Lower leg skin (tissue), 4 donors: Measurements from ENCODE around the gene KCNJ6. TPM values are rescaled to one million over a fixed set of nuclear protein-coding genes. Genes with fewer than 3 reads are reported as not detected.
"Not testable (repeated sequence)": the region's sequence is repeated elsewhere in the genome, so short reads cannot be mapped to it uniquely, and the experiment has no call there.

Experiments
- DNase-seq, 2 donors: peaks; one replicate each; pipeline ENCODE4 v3.0.0-alpha.2; 2019; ENCODE audit warnings: low spot score in 2 of 2
- H3K4me3 ChIP-seq: fragments of 200-600 bp; sonication (generic); 2 replicates; pipeline ENCODE4 v1.5.1; 2017; ENCODE audit warnings: mild to moderate bottlenecking, low read depth; ENCODE audit not compliant: poor library complexity, severe bottlenecking
- POLR2A ChIP-seq, 2 donors: fragments of 450-650 bp; IDR thresholded peaks; one replicate each; pipeline ENCODE4 v1.6.1; 2016 to 2017; ENCODE audit warnings: antibody characterized with exemption in 2 of 2, mild to moderate bottlenecking in 1 of 2, moderate library complexity in 1 of 2
- WGBS, 2 donors: methylation state at CpG; one replicate each; pipeline ENCODE4 v1.1.5; 2018; 5-methylcytosine and 5-hydroxymethylcytosine counted together
- intact Hi-C: fragments of 100-400 bp; cut with DNase I; formaldehyde crosslinking; loops from one replicate; pipeline ENCODE4 v1.15.0; 2023; ENCODE audit warnings: low total_unique reads
- total RNA-seq, 4 donors: library from RNA; depleted of rRNA; stranded (reverse); fragments of >200 nt; gene quantifications; one replicate each; pipeline ENCODE4 v1.1.0, GENCODE V29; 2016
- TF ChIP-seq, protein P1 (sequence below), 3 donors: fragments of 450-650 bp; IDR thresholded peaks; one replicate each; pipeline ENCODE4 v1.5.1; 2016; ENCODE audit warnings: antibody characterized with exemption in 3 of 3, mild to moderate bottlenecking in 3 of 3, moderate library complexity in 2 of 3

KCNJ6 gene
- total RNA-seq, 4 donors from 2014 or later, result 0.04 TPM; not detected in 3

GRCh38 chr21:37647781-37648180, 268.5 kb downstream of the KCNJ6 start:
- intact Hi-C loops, result no loop called here
- 56 to 61% methylated on average over 4 of the region's 4 CpGs for WGBS, 2 donors
- no peak for DNase-seq
- no peak overlapping the region for H3K4me3 ChIP-seq
- TF ChIP-seq, protein P1, sequence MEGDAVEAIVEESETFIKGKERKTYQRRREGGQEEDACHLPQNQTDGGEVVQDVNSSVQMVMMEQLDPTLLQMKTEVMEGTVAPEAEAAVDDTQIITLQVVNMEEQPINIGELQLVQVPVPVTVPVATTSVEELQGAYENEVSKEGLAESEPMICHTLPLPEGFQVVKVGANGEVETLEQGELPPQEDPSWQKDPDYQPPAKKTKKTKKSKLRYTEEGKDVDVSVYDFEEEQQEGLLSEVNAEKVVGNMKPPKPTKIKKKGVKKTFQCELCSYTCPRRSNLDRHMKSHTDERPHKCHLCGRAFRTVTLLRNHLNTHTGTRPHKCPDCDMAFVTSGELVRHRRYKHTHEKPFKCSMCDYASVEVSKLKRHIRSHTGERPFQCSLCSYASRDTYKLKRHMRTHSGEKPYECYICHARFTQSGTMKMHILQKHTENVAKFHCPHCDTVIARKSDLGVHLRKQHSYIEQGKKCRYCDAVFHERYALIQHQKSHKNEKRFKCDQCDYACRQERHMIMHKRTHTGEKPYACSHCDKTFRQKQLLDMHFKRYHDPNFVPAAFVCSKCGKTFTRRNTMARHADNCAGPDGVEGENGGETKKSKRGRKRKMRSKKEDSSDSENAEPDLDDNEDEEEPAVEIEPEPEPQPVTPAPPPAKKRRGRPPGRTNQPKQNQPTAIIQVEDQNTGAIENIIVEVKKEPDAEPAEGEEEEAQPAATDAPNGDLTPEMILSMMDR (IDR thresholded peaks at IDR 0.05), result no peak
- no peak for TF ChIP-seq POLR2A (IDR thresholded peaks at IDR 0.05)

GRCh38 chr21:37646761-37647160, 269.5 kb downstream of the KCNJ6 start:
- H3K4me3 ChIP-seq, intact Hi-C loops, DNase-seq: not testable (repeated sequence)
- WGBS, 2 donors, result 70 to 78% methylated on average over 12 of the region's 12 CpGs

DNA sequence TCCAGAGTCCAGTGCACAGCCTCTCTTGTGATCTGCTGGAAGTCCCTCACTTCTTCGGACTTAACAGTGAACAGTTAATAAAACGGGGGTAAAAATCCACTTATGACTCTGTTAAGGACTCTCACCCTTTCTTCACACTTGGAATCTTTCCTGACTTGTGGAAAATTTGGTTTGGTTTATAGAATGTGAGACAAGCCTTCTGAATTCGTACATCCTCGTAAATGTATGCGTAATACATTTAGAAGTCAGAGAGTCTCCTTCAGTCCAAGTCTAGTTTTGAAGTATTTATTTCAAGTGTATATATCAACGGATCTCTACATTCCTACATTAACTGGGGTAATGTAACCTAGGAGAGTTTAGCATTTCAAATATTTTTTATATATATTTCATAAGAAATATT, 270.4 kb downstream of the KCNJ6 start:
- no peak overlapping the region for H3K4me3 ChIP-seq
- intact Hi-C loops, result no loop called here
- 46 to 47% methylated on average over 6 of the region's 6 CpGs for WGBS, 2 donors
- DNase-seq, result no peak
- TF ChIP-seq POLR2A (IDR thresholded peaks at IDR 0.05), result no peak
- TF ChIP-seq, protein P1 (IDR thresholded peaks at IDR 0.05), result no peak

- 68 to 70% methylated on average over 8 of the region's 8 CpGs for WGBS, 2 donors
- no peak overlapping the region for H3K4me3 ChIP-seq
- no peak for DNase-seq
- intact Hi-C loops, result no loop called here
- TF ChIP-seq, protein P1 (IDR thresholded peaks at IDR 0.05), result no peak
These were observed 271.6 kb downstream of the KCNJ6 start for GRCh38 chr21:37644636-37645035.

DNA sequence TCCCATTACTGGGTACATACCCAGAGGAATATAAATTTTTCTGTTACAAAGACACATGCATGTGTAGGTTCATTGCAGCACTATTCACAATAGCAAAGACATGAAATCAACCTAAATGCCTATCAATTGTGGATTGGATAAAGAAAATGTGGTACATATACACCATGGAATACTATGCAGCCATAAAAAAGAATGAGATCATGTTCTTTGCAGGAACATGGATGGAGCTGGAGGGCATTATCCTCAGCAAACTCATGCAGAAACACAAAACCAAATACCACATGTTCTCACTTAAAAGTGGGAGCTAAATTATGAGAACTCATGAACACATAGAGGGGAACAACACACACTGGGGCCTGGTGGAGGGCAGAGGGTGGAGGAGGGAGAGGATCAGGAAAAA, 272.4 kb downstream of the KCNJ6 start:
- H3K4me3 ChIP-seq, DNase-seq, intact Hi-C loops: not testable (repeated sequence)

DNA sequence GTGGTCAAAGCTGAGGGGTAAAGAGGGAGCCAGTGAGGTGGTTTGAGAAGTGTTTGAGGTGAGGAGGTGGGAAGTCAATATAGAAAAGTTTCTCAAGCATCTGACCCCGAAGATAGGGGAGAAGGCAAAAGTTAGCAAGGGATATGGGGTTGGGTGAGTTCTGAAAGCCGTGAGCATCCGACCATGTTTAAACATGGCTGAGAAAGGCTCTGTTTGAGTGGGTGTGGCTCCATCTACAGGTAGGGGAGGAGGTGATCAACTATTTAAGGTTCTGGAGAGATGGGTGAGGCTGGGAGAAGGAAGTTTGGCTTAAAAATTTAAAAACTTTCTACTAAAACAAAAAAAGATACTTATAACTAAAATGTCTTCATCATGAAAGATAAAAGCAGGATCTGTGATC, 273.8 kb downstream of the KCNJ6 start:
- WGBS, 2 donors, result 69 to 80% methylated on average over 3 of the region's 3 CpGs
- intact Hi-C loops, result no loop called here
- TF ChIP-seq POLR2A (IDR thresholded peaks at IDR 0.05), result no peak
- TF ChIP-seq, protein P1 (IDR thresholded peaks at IDR 0.05), result no peak
- H3K4me3 ChIP-seq, result no peak overlapping the region
- DNase-seq, result no peak

GRCh38 chr21:37639756-37640155, 276.5 kb downstream of the KCNJ6 start:
- TF ChIP-seq, protein P1 (IDR thresholded peaks at IDR 0.05), result no peak
- TF ChIP-seq POLR2A (IDR thresholded peaks at IDR 0.05), result no peak
- intact Hi-C loops, result no loop called here

More at GRCh38 chr21:37639756-37640155, 276.5 kb downstream of the KCNJ6 start:
- 65 to 70% methylated on average over 2 of the region's 2 CpGs for WGBS, 2 donors
- no peak for DNase-seq
- H3K4me3 ChIP-seq, result no peak overlapping the region
